GM19328 (cell line): ENCODE data around the gene NOSTRIN.

ENCODE experiments used
- ATAC-seq: cut with Tn5 transposase; IDR thresholded peaks from one replicate; pipeline ENCODE4 v1.9.1; 2021; ENCODE audit warnings: mild to moderate bottlenecking, moderate library complexity; ENCODE audit not compliant: unreplicated experiment

Gene NOSTRIN

DNA sequence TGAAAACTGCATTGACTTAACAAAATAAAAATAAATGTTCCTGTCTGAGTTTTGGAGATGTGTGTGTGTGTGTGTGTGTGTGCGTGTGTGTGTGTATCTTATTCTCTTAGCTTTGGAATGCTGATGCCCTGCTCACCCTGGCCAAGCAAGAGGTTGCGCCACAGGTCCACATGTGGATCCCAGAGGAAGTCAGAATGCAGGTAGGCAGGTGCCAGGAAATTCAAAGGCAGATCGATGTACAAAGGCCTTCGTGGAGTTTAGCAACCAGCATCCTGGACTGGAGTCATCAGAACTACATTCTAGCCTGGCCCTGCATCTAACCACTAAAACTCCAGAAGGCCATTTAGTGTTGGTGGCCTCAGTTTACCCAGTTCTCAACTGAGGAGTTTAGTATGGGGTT is 111.1 kb downstream of the NOSTRIN start:
- no peak for ATAC-seq
